ENCODE results near the gene TPI1.

DNA sequence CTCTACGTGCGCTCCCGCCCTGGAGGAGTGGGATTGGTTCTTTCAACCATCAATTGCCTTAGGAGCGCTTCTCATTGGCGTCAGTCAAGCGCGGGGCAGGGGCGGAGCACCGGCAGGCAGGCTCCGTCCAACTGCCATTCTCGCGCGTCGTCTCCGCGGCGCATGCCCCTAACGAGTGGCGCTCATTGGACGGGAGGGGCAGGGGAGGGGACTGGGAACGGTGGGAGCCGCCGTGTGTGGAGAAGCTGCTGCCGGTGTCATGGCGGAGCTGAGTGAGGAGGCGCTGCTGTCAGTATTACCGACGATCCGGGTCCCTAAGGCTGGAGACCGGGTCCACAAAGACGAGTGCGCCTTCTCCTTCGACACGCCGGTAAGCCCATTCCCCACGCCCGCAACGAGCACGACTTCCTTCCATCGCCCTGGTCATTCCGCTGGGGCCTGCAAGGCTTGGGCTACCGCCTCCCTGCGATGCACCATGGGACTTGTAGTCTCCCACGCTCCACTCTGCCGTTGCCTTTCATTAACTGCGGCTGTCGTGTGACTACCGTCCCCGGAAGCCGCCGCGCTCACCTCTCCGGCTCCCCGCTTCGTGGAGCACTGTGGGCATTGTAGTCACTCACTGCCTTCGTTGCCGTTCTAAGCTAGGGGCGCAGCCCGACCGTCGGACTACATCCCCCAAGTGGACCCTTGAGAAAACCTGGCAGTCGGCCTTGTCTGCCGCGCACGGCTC is 15.2 kb upstream of the TPI1 start, which contains the start of gene USP5:
- TF ChIP-seq FOXP2 (optimal IDR thresholded peaks at IDR 0.05; ENCODE audit: control extremely low read depth, extremely low read length, insufficient read depth) (no peak), EZH2 (IDR thresholded peaks at IDR 0.05) (no peak), POLR2AphosphoS5 (IDR thresholded peaks at IDR 0.05; ENCODE audit: borderline replicate concordance, low read depth, low read length) (peak; percentile 69; the same call in 1 of the 2 replicates)

Measured in SK-N-MC (cell line).